H1 (cell line): Measurements from ENCODE around the gene MPC1. TPM values are rescaled to one million over a fixed set of nuclear protein-coding genes. Genes with fewer than 3 reads are reported as not detected.

Source experiments
- CBX8 ChIP-seq: fragments of 300-800, 300-1000 bp; sonication (generic); IDR thresholded peaks from 2 replicates; pipeline ENCODE4 v1.7.1; 2016; ENCODE audit warnings: low read depth, low read length, borderline replicate concordance
- CEBPB ChIP-seq: IDR thresholded peaks from 2 replicates; pipeline ENCODE4 v1.6.1; 2012; ENCODE audit warnings: low read depth, low read length
- CHD7 ChIP-seq: fragments of 300-600 bp; sonication (generic); IDR thresholded peaks from 2 replicates; pipeline ENCODE4 v1.7.1; 2012; ENCODE audit warnings: low read length, moderate library complexity, mild to moderate bottlenecking, inconsistent platforms; ENCODE audit not compliant: insufficient replicate concordance
- polyA plus RNA-seq, 7 experiments: library from polyadenylated mRNA; depleted of rRNA in 3 of 7; stranded (reverse) in 5 of 7; unstranded in 2 of 7; fragments of >200 nt in 5 of 7; fragments of 200-250 nt in 2 of 7; gene quantifications; 1 replicate in 5 of 7; 2 replicates in 1 of 7; 4 replicates in 1 of 7; pipeline versions ENCODE4 v1.2.1 to v1.2.3, GENCODE V29; 2011 to 2013; ENCODE audit warnings: missing spikeins in 2 of 7, mixed read lengths in 2 of 7
- total RNA-seq: library from RNA; stranded (reverse); fragmentation: NEBNext Ultra II Directional; extraction: Animal tissue kit (Norgen Biotek cat#: 25700); gene quantifications from 2 replicates; pipeline ENCODE4 v1.2.1, GENCODE V29; 2021
- TF ChIP-seq, protein P1 (sequence below): IDR thresholded peaks from 2 replicates; pipeline ENCODE4 v1.6.1; 2012; ENCODE audit warnings: low read length, inconsistent platforms

Gene MPC1
- total and polyA plus RNA-seq, 2 of the 8 experiments (the other 6 are each of a cell fraction or from before 2014, with no cell fraction given): 10.2 to 12.6 TPM

- TF ChIP-seq CHD7: no peak
- TF ChIP-seq CEBPB: no peak
- TF ChIP-seq, protein P1, sequence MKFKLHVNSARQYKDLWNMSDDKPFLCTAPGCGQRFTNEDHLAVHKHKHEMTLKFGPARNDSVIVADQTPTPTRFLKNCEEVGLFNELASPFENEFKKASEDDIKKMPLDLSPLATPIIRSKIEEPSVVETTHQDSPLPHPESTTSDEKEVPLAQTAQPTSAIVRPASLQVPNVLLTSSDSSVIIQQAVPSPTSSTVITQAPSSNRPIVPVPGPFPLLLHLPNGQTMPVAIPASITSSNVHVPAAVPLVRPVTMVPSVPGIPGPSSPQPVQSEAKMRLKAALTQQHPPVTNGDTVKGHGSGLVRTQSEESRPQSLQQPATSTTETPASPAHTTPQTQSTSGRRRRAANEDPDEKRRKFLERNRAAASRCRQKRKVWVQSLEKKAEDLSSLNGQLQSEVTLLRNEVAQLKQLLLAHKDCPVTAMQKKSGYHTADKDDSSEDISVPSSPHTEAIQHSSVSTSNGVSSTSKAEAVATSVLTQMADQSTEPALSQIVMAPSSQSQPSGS: no peak
- TF ChIP-seq CBX8: no peak
Observed at GRCh38 chr6:166412156-166412910, 29.6 kb upstream of the MPC1 start (continued).
